Measurements from ENCODE around the gene TAS1R3.

Gene TAS1R3

DNA sequence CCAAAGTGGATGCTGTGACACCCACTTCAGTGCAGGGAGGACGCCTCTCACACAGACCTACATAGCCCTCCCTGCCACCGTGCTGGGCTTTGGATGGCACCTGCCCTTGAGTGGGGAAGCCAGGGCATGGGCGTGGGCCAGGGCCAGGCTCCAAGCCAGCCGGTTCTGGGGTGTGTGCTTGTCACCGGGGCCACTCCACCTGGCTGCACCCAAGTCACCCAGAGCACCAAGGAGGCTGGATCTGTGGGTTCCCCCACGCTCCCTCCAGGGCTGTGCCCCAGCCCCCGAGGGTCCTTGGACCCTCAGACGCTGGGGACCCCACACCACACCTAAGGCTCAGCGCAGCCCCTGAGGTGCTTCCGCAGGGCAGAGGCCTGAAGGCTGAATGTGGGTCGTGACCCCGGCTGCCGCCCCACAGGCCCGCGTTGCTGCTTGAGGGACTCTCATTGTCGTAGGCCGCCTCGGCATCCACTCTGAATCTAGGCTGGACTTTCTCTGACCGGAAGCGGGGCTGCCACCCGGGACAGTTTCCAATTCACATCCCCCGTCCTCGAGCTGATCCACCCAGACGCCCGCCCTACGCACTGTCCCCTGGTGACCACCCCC lies 25.8 kb downstream of the TAS1R3 start:
- Histone ChIP-seq H3K36me3 (replicated peaks; ENCODE audit: insufficient read depth, low read length) (no peaks in the 10 kb centered on the region), H3K27me3 (replicated peaks; ENCODE audit: insufficient read depth, low read length) (peaks cover 65% of the 10 kb centered on the region), H4K20me1 (ENCODE audit: insufficient read depth, low read length) (no peaks in the 10 kb centered on the region), H3K9me3 (replicated peaks; ENCODE audit: insufficient read depth, low read length) (no peaks in the 10 kb centered on the region), H3K4me1 (ENCODE audit: low read length) (no peaks in the 10 kb centered on the region), H3K27ac (ENCODE audit: low read length) (no peak overlapping the region), H3K9me2 (replicated peaks; ENCODE audit: insufficient read depth, low read length) (no peaks in the 10 kb centered on the region), H3K9ac (ENCODE audit: low read length) (no peak overlapping the region), H2AFZ (ENCODE audit: low read length) (no peak overlapping the region), H3K4me2 (ENCODE audit: low read depth, low read length) (no peak overlapping the region), H3K79me2 (ENCODE audit: low read length) (no peaks in the 10 kb centered on the region), H3K4me3 (ENCODE audit: low read length) (no peak overlapping the region), H3F3A (ENCODE audit: insufficient read depth, low read length) (no peaks in the 10 kb centered on the region)
- no peak for DNase-seq
- no peak for TF ChIP-seq CTCF (IDR thresholded peaks at IDR 0.05; ENCODE audit: low read length)
- TF ChIP-seq EZH2 (optimal IDR thresholded peaks at IDR 0.05; ENCODE audit: low read depth, low read length) = no peak
- TF ChIP-seq EZH2phosphoT487 (IDR thresholded peaks at IDR 0.05; ENCODE audit: low read length) = no peak

- no peaks in the 10 kb centered on the region for H3K4me1 ChIP-seq (ENCODE audit: low read length)
- H3K9me2 ChIP-seq (replicated peaks; ENCODE audit: insufficient read depth, low read length) = no peaks in the 10 kb centered on the region
- H3K36me3 ChIP-seq (replicated peaks; ENCODE audit: insufficient read depth, low read length) = no peaks in the 10 kb centered on the region
- H3K4me3 ChIP-seq (ENCODE audit: low read length) = no peak overlapping the region
- H3K9ac ChIP-seq (ENCODE audit: low read length) = no peak overlapping the region
- no peak overlapping the region for H3K4me2 ChIP-seq (ENCODE audit: low read depth, low read length)
- TF ChIP-seq CTCF (IDR thresholded peaks at IDR 0.05; ENCODE audit: low read length) (no peak), EZH2phosphoT487 (IDR thresholded peaks at IDR 0.05; ENCODE audit: low read length) (no peak), EZH2 (optimal IDR thresholded peaks at IDR 0.05; ENCODE audit: low read depth, low read length) (no peak)
- no peaks in the 10 kb centered on the region for H3K79me2 ChIP-seq (ENCODE audit: low read length)
- H3K9me3 ChIP-seq (replicated peaks; ENCODE audit: insufficient read depth, low read length) = no peaks in the 10 kb centered on the region
- no peaks in the 10 kb centered on the region for H3F3A ChIP-seq (ENCODE audit: insufficient read depth, low read length)
- peaks cover 62% of the 10 kb centered on the region for H3K27me3 ChIP-seq (replicated peaks; ENCODE audit: insufficient read depth, low read length)
- no peak overlapping the region for H3K27ac ChIP-seq (ENCODE audit: low read length)
- DNase-seq = no peak
- no peak overlapping the region for H2AFZ ChIP-seq (ENCODE audit: low read length)
- no peaks in the 10 kb centered on the region for H4K20me1 ChIP-seq (ENCODE audit: insufficient read depth, low read length)
Measured at GRCh38 chr1:1357871-1358432, 26.9 kb downstream of the TAS1R3 start.

GRCh38 chr1:1358433-1359271 lies 27.6 kb downstream of the TAS1R3 start, which contains the start of gene MXRA8:
Gene MXRA8, minus strand, starts transcription at chr1:1358555. Its CDS starts 51 bp downstream, at chr1:1358504.
- peaks cover 55% of the 10 kb centered on the region for H3K27me3 ChIP-seq (replicated peaks; ENCODE audit: insufficient read depth, low read length)
- H4K20me1 ChIP-seq (ENCODE audit: insufficient read depth, low read length) = no peaks in the 10 kb centered on the region
- no peaks in the 10 kb centered on the region for H3F3A ChIP-seq (ENCODE audit: insufficient read depth, low read length)
- H3K9me2 ChIP-seq (replicated peaks; ENCODE audit: insufficient read depth, low read length) = no peaks in the 10 kb centered on the region
- H3K9me3 ChIP-seq (replicated peaks; ENCODE audit: insufficient read depth, low read length) = no peaks in the 10 kb centered on the region
- no peak within 1 kb of the TSS for H3K9ac ChIP-seq (ENCODE audit: low read length)
- TF ChIP-seq EZH2 (optimal IDR thresholded peaks at IDR 0.05; ENCODE audit: low read depth, low read length) = no peak
- no peak for TF ChIP-seq CTCF (IDR thresholded peaks at IDR 0.05; ENCODE audit: low read length)
- H3K4me1 ChIP-seq (ENCODE audit: low read length) = no peaks in the 10 kb centered on the region
- H3K27ac ChIP-seq (ENCODE audit: low read length) = no peak within 1 kb of the TSS
- H3K79me2 ChIP-seq (ENCODE audit: low read length) = no peaks in the 10 kb centered on the region
- H3K4me2 ChIP-seq (ENCODE audit: low read depth, low read length) = no peak within 1 kb of the TSS
- no peak within 1 kb of the TSS for H2AFZ ChIP-seq (ENCODE audit: low read length)
- no peak for DNase-seq
- no peak within 1 kb of the TSS for H3K4me3 ChIP-seq (ENCODE audit: low read length)
- no peaks in the 10 kb centered on the region for H3K36me3 ChIP-seq (replicated peaks; ENCODE audit: insufficient read depth, low read length)

Data from MM.1S (cell line).